Activated CD8-positive, alpha-beta memory T cell treated with anti-CD3 and anti-CD28 coated beads, Interleukin-2, amount 50 U/mL, for 24 hours (primary cell): ENCODE measurements around the gene NEK6.

Experiments
- DNase-seq: peaks from one replicate; pipeline ENCODE4 v3.0.0-alpha.2; 2020; ENCODE audit errors: extremely low read depth

NEK6 gene

GRCh38 chr9:124354346-124355038 is 96.7 kb downstream of the NEK6 start:
- no peak for DNase-seq

- DNase-seq, result no peak
These were observed 97.5 kb downstream of the NEK6 start for GRCh38 chr9:124355039-124355940.

- DNase-seq, result no peak
These were observed 98.4 kb downstream of the NEK6 start for GRCh38 chr9:124355941-124356744.

GRCh38 chr9:124356745-124357390 is 99.1 kb downstream of the NEK6 start:
- DNase-seq, result no peak

GRCh38 chr9:124357721-124358361 is 100.1 kb downstream of the NEK6 start:
- DNase-seq, result no peak

- no peak for DNase-seq
These were observed 100.9 kb downstream of the NEK6 start for GRCh38 chr9:124358631-124359030.

- no peak for DNase-seq
These were observed 101.7 kb downstream of the NEK6 start for GRCh38 chr9:124359426-124359825.

GRCh38 chr9:124359855-124360678 is 102.3 kb downstream of the NEK6 start:
- DNase-seq, result no peak

GRCh38 chr9:124361128-124361527 is 103.4 kb downstream of the NEK6 start:
- DNase-seq, result no peak

GRCh38 chr9:124363326-124364096 is 105.8 kb downstream of the NEK6 start:
- no peak for DNase-seq

- no peak for DNase-seq
These were observed 106.4 kb downstream of the NEK6 start for GRCh38 chr9:124364141-124364540.

GRCh38 chr9:124365036-124365435 is 107.3 kb downstream of the NEK6 start:
- DNase-seq, result no peak

- DNase-seq, result no peak
These were observed 108.9 kb downstream of the NEK6 start for GRCh38 chr9:124366476-124367220.

GRCh38 chr9:124368692-124369091 is 110.9 kb downstream of the NEK6 start:
- no peak for DNase-seq

GRCh38 chr9:124369231-124369797 is 111.6 kb downstream of the NEK6 start:
- no peak for DNase-seq

- DNase-seq, result no peak
These were observed 113.3 kb downstream of the NEK6 start for GRCh38 chr9:124370896-124371582.

- no peak for DNase-seq
These were observed 114.3 kb downstream of the NEK6 start for GRCh38 chr9:124372038-124372437.

- DNase-seq, result no peak
These were observed 115.6 kb downstream of the NEK6 start for GRCh38 chr9:124373386-124373785.
